Measurements from ENCODE around the gene NKRF.

NKRF gene

GRCh38 chrX:119622356-119623232, 16.4 kb upstream of the NKRF start:
- no peak for DNase-seq (ENCODE audit: low read depth)
- TF ChIP-seq, protein P1, sequence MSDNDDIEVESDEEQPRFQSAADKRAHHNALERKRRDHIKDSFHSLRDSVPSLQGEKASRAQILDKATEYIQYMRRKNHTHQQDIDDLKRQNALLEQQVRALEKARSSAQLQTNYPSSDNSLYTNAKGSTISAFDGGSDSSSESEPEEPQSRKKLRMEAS (IDR thresholded peaks at IDR 0.05; ENCODE audit: low read depth, low read length), result no peak
- TF ChIP-seq, protein P2, sequence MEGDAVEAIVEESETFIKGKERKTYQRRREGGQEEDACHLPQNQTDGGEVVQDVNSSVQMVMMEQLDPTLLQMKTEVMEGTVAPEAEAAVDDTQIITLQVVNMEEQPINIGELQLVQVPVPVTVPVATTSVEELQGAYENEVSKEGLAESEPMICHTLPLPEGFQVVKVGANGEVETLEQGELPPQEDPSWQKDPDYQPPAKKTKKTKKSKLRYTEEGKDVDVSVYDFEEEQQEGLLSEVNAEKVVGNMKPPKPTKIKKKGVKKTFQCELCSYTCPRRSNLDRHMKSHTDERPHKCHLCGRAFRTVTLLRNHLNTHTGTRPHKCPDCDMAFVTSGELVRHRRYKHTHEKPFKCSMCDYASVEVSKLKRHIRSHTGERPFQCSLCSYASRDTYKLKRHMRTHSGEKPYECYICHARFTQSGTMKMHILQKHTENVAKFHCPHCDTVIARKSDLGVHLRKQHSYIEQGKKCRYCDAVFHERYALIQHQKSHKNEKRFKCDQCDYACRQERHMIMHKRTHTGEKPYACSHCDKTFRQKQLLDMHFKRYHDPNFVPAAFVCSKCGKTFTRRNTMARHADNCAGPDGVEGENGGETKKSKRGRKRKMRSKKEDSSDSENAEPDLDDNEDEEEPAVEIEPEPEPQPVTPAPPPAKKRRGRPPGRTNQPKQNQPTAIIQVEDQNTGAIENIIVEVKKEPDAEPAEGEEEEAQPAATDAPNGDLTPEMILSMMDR (IDR thresholded peaks at IDR 0.05; ENCODE audit: low read depth, low read length), result no peak
- no peak for TF ChIP-seq MYC (IDR thresholded peaks at IDR 0.05; ENCODE audit: low read depth, low read length)
- no peak for TF ChIP-seq POLR2A (IDR thresholded peaks at IDR 0.05; ENCODE audit: extremely low read depth, insufficient read length)
- no peak overlapping the region for H3K4me3 ChIP-seq (ENCODE audit: low read depth, low read length)

- TF ChIP-seq, protein P2 (IDR thresholded peaks at IDR 0.05; ENCODE audit: low read depth, low read length), result no peak
- TF ChIP-seq, protein P1 (IDR thresholded peaks at IDR 0.05; ENCODE audit: low read depth, low read length), result no peak
- H3K4me3 ChIP-seq (ENCODE audit: low read depth, low read length), result no peak overlapping the region
These were observed 12.2 kb upstream of the NKRF start for GRCh38 chrX:119618439-119618838.

DNA sequence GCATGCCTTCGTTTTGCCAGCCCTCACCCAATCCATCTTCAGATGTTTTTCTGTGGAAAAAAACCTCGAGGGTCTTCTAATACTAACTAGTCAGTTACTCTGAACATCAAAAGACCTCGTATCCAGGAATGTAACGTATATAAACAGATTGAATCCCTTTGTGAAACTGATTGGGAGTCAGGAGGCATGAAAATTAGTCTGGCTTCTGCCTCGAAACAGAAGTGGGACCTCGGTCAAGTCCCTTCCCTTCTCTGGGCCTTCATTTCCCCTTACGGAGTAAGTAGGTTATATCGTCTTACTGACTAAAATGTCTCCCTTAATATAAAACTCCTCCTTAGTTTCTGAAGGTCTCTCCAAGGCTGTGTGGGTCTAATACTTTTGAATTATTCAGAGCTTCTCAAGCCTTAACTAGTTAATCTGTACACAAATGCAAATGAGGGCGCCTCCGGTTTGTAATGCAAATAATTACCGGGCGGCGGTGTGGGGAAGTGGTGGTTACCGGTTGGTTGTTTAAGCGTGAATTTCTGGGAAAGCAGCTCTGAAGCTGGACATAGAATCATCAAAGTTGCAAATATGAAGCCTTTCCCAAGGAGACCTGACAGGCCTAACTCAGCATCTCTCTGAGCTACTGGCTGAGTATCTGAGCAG, 11.4 kb upstream of the NKRF start:
- no peak overlapping the region for H3K4me3 ChIP-seq (ENCODE audit: low read depth, low read length)
- TF ChIP-seq, protein P2 (IDR thresholded peaks at IDR 0.05; ENCODE audit: low read depth, low read length), result no peak
- TF ChIP-seq, protein P1 (IDR thresholded peaks at IDR 0.05; ENCODE audit: low read depth, low read length), result no peak
- DNase-seq (ENCODE audit: low read depth), result no peak

More at GRCh38 chrX:119618439-119618838, 12.2 kb upstream of the NKRF start:
- DNase-seq (ENCODE audit: low read depth), result peak; percentile 32

GRCh38 chrX:119614776-119615175, 8.6 kb upstream of the NKRF start:
- TF ChIP-seq, protein P2 (IDR thresholded peaks at IDR 0.05; ENCODE audit: low read depth, low read length), result no peak
- TF ChIP-seq MYC (IDR thresholded peaks at IDR 0.05; ENCODE audit: low read depth, low read length) (no peak), POLR2A (IDR thresholded peaks at IDR 0.05; ENCODE audit: extremely low read depth, insufficient read length) (no peak)
- TF ChIP-seq, protein P1 (IDR thresholded peaks at IDR 0.05; ENCODE audit: low read depth, low read length), result no peak

GRCh38 chrX:119607018-119607389, 780 bp upstream of the NKRF start:
- TF ChIP-seq POLR2A (IDR thresholded peaks at IDR 0.05; ENCODE audit: extremely low read depth, insufficient read length) (no peak), MYC (IDR thresholded peaks at IDR 0.05; ENCODE audit: low read depth, low read length) (no peak)
- TF ChIP-seq, protein P2 (IDR thresholded peaks at IDR 0.05; ENCODE audit: low read depth, low read length), result no peak
- TF ChIP-seq, protein P1 (IDR thresholded peaks at IDR 0.05; ENCODE audit: low read depth, low read length), result no peak
- peak overlapping the region; percentile 86 for H3K4me3 ChIP-seq (ENCODE audit: low read depth, low read length)
- DNase-seq (ENCODE audit: low read depth), result no peak

More at GRCh38 chrX:119614776-119615175, 8.6 kb upstream of the NKRF start:
- no peak overlapping the region for H3K4me3 ChIP-seq (ENCODE audit: low read depth, low read length)
- DNase-seq (ENCODE audit: low read depth), result no peak

Measured in NB4 (cell line).